Uterus (tissue), 2 donors: ENCODE results near the gene KRT6A.

Experiments
- CTCF ChIP-seq, 4 experiments: fragments of 200-600 bp in 2 of 4; fragments of 450-650 bp in 2 of 4; sonication (generic) in 2 of 4; IDR thresholded peaks; one replicate each; pipeline ENCODE4 v1.5.1; 2016 to 2019; ENCODE audit warnings: antibody characterized with exemption in 4 of 4, mild to moderate bottlenecking in 2 of 4, moderate library complexity in 1 of 4
- POLR2A ChIP-seq, 2 donors: fragments of 450-650 bp; IDR thresholded peaks; one replicate each; pipeline ENCODE4 v1.6.1; 2016; ENCODE audit warnings: antibody characterized with exemption in 2 of 2, mild to moderate bottlenecking in 1 of 2, moderate library complexity in 1 of 2

GRCh38 chr12:52464897-52465296 lies 28.2 kb downstream of the KRT6A start:
- no peak for TF ChIP-seq CTCF (IDR thresholded peaks at IDR 0.05)
- no peak for TF ChIP-seq POLR2A (IDR thresholded peaks at IDR 0.05)
